CD4-positive, alpha-beta T cell treated with Interleukin-4 for 1 hour (primary cell): ENCODE measurements around the gene FEZ2.
A peak's percentile ranks its signal among the peaks of the same experiment; 100 is the strongest.

ENCODE experiments used
- DNase-seq, 2 donors: peaks; one replicate each; pipeline ENCODE4 v3.0.0-alpha.2; 2020 to 2022

Gene FEZ2

GRCh38 chr2:36560726-36561125, 37.2 kb downstream of the FEZ2 start:
- DNase-seq: no peak

- DNase-seq: no peak
Measured at GRCh38 chr2:36559221-36559942, 38.6 kb downstream of the FEZ2 start.

GRCh38 chr2:36556842-36557241, 41.1 kb downstream of the FEZ2 start:
- no peak for DNase-seq

GRCh38 chr2:36555789-36556188, 42.2 kb downstream of the FEZ2 start:
- DNase-seq: no peak

- no peak for DNase-seq
Measured at GRCh38 chr2:36554531-36554930, 43.4 kb downstream of the FEZ2 start.

- peak in 1 of 2 donors; percentile 17 for DNase-seq
Measured at GRCh38 chr2:36553683-36554082, 44.3 kb downstream of the FEZ2 start.

- no peak for DNase-seq
Measured at GRCh38 chr2:36550006-36550405, 48.0 kb downstream of the FEZ2 start.

- no peak for DNase-seq
Measured at GRCh38 chr2:36549165-36549574, 48.8 kb downstream of the FEZ2 start.

GRCh38 chr2:36547906-36548305, 50.1 kb downstream of the FEZ2 start:
- DNase-seq: no peak

- DNase-seq: no peak
Measured at GRCh38 chr2:36545871-36546416, 52.0 kb downstream of the FEZ2 start.

GRCh38 chr2:36544638-36545338, 53.2 kb downstream of the FEZ2 start:
- DNase-seq: no peak

- DNase-seq: no peak
Measured at GRCh38 chr2:36541891-36542595, 55.9 kb downstream of the FEZ2 start.

- no peak for DNase-seq
Measured at GRCh38 chr2:36540986-36541754, 56.8 kb downstream of the FEZ2 start.

- no peak for DNase-seq
Measured at GRCh38 chr2:36539631-36540030, 58.3 kb downstream of the FEZ2 start.

- DNase-seq: no peak
Measured at GRCh38 chr2:36538335-36538734, 59.6 kb downstream of the FEZ2 start.

- DNase-seq: no peak
Measured at GRCh38 chr2:36536776-36537175, 61.2 kb downstream of the FEZ2 start.

GRCh38 chr2:36535099-36535498, 62.9 kb downstream of the FEZ2 start:
- no peak for DNase-seq

- DNase-seq: no peak
Measured at GRCh38 chr2:36534275-36534799, 63.6 kb downstream of the FEZ2 start.

- no peak for DNase-seq
Measured at GRCh38 chr2:36530983-36531354, 67.0 kb downstream of the FEZ2 start.

GRCh38 chr2:36530178-36530982, 67.6 kb downstream of the FEZ2 start:
- no peak for DNase-seq

GRCh38 chr2:36528766-36529392, 69.1 kb downstream of the FEZ2 start:
- no peak for DNase-seq
